Mesenchymal stem cell (in vitro differentiated cells and primary cell): Measurements from ENCODE around the gene CABCOCO1.

Experiments
- DNase-seq: peaks from one replicate; pipeline ENCODE4 v3.0.0-alpha.2; 2013
- H2AFZ ChIP-seq: one replicate; pipeline ENCODE4 v1.6.1; 2013; ENCODE audit warnings: low read depth, mild to moderate bottlenecking, control low read depth, inconsistent platforms, low read length, moderate library complexity
- H2AK5ac ChIP-seq: 2 replicates; pipeline ENCODE4 v1.6.1; 2013; ENCODE audit warnings: low read length, moderate library complexity, mild to moderate bottlenecking, inconsistent platforms; ENCODE audit not compliant: severe bottlenecking
- H2BK120ac ChIP-seq: one replicate; pipeline ENCODE4 v1.6.1; 2013; ENCODE audit warnings: low read depth, mild to moderate bottlenecking, inconsistent platforms, low read length, moderate library complexity
- H2BK12ac ChIP-seq, 2 experiments: one replicate each; pipeline ENCODE4 v1.6.1; 2013; ENCODE audit warnings: inconsistent platforms in 2 of 2, low read length in 2 of 2, mild to moderate bottlenecking in 2 of 2, moderate library complexity in 2 of 2, control low read depth in 1 of 2
- H2BK15ac ChIP-seq: one replicate; pipeline ENCODE4 v1.6.1; 2013; ENCODE audit warnings: mild to moderate bottlenecking, low read depth, inconsistent platforms; ENCODE audit not compliant: poor library complexity, severe bottlenecking
- H2BK5ac ChIP-seq: 2 replicates; pipeline ENCODE4 v1.6.1; 2013; ENCODE audit warnings: low read depth, mild to moderate bottlenecking, low read length, control low read depth, inconsistent platforms; ENCODE audit not compliant: poor library complexity, severe bottlenecking
- H3K14ac ChIP-seq, 2 experiments: one replicate each; pipeline ENCODE4 v1.6.1; 2013; ENCODE audit warnings: inconsistent platforms in 2 of 2, low read length in 2 of 2, control low read depth in 1 of 2, mild to moderate bottlenecking in 1 of 2, moderate library complexity in 1 of 2
- H3K18ac ChIP-seq, 2 experiments: one replicate each; pipeline ENCODE4 v1.6.1; 2013; ENCODE audit warnings: inconsistent platforms in 2 of 2, low read length in 2 of 2, control low read depth in 1 of 2, low read depth in 1 of 2, mild to moderate bottlenecking in 1 of 2
- H3K23ac ChIP-seq, 2 experiments: one replicate each; pipeline ENCODE4 v1.6.1; 2013; ENCODE audit warnings: inconsistent platforms in 2 of 2, low read length in 2 of 2, mild to moderate bottlenecking in 2 of 2, moderate library complexity in 2 of 2, control low read depth in 1 of 2
- H3K27ac ChIP-seq: 2 replicates; pipeline ENCODE4 v1.5.1; 2013; ENCODE audit warnings: mild to moderate bottlenecking, moderate library complexity, low read length, control low read depth, inconsistent platforms; ENCODE audit not compliant: poor library complexity, severe bottlenecking
- H3K27me3 ChIP-seq, 2 experiments: 2 replicates each; pipeline versions ENCODE4 v1.6.1 to v1.7.0; 2013; ENCODE audit warnings: low read length in 2 of 2, mild to moderate bottlenecking in 2 of 2, moderate library complexity in 2 of 2, control low read depth in 1 of 2, inconsistent platforms in 1 of 2; ENCODE audit not compliant: control insufficient read depth in 1 of 2, insufficient read depth in 1 of 2
- H3K36me3 ChIP-seq, 2 experiments: 2 replicates each; pipeline versions ENCODE4 v1.6.1 to v1.7.0; 2013; ENCODE audit warnings: low read length in 2 of 2, control low read depth in 1 of 2, inconsistent platforms in 1 of 2, low read depth in 1 of 2, mild to moderate bottlenecking in 1 of 2; ENCODE audit not compliant: insufficient read depth in 2 of 2, control insufficient read depth in 1 of 2
- H3K4ac ChIP-seq, 2 experiments: one replicate each; pipeline ENCODE4 v1.6.1; 2013; ENCODE audit warnings: inconsistent platforms in 2 of 2, low read length in 2 of 2, mild to moderate bottlenecking in 2 of 2, moderate library complexity in 2 of 2, control low read depth in 1 of 2, low read depth in 1 of 2
- H3K4me1 ChIP-seq: 2 replicates; pipeline ENCODE4 v1.6.1; 2013; ENCODE audit warnings: low read depth, low read length, control low read depth; ENCODE audit not compliant: control insufficient read depth, insufficient read depth
- H3K4me2 ChIP-seq: 2 replicates; pipeline ENCODE4 v1.6.1; 2013; ENCODE audit warnings: low read length, mild to moderate bottlenecking, inconsistent platforms; ENCODE audit not compliant: poor library complexity, severe bottlenecking
- H3K4me3 ChIP-seq, 2 experiments: 2 replicates each; pipeline versions ENCODE4 v1.5.1 to v1.7.0; 2013; ENCODE audit warnings: low read length in 2 of 2, mild to moderate bottlenecking in 2 of 2, control low read depth in 1 of 2, low read depth in 1 of 2; ENCODE audit not compliant: insufficient read depth in 1 of 2
- H3K79me1 ChIP-seq: replicated peaks from 2 replicates; pipeline ENCODE4 v1.6.1; 2013; ENCODE audit warnings: mild to moderate bottlenecking, control low read depth, low read length, inconsistent platforms; ENCODE audit not compliant: poor library complexity, severe bottlenecking
- H3K9ac ChIP-seq: 2 replicates; pipeline ENCODE4 v1.7.0; 2013; ENCODE audit warnings: mild to moderate bottlenecking, low read length, moderate library complexity
- H3K9me3 ChIP-seq: 2 replicates; pipeline ENCODE4 v1.7.0; 2013; ENCODE audit warnings: mild to moderate bottlenecking, low read length; ENCODE audit not compliant: control insufficient read depth
- H4K8ac ChIP-seq: one replicate; pipeline ENCODE4 v1.6.1; 2013; ENCODE audit warnings: inconsistent platforms, mild to moderate bottlenecking, low read length, moderate library complexity
- H4K91ac ChIP-seq: one replicate; pipeline ENCODE4 v1.6.1; 2013; ENCODE audit warnings: mild to moderate bottlenecking, low read length, inconsistent platforms
- WGBS: methylation state at CpG from one replicate; pipeline ENCODE4 v1.1.7; 2013; ENCODE audit warnings: mixed read lengths; 5-methylcytosine and 5-hydroxymethylcytosine counted together

The CABCOCO1 gene

DNA sequence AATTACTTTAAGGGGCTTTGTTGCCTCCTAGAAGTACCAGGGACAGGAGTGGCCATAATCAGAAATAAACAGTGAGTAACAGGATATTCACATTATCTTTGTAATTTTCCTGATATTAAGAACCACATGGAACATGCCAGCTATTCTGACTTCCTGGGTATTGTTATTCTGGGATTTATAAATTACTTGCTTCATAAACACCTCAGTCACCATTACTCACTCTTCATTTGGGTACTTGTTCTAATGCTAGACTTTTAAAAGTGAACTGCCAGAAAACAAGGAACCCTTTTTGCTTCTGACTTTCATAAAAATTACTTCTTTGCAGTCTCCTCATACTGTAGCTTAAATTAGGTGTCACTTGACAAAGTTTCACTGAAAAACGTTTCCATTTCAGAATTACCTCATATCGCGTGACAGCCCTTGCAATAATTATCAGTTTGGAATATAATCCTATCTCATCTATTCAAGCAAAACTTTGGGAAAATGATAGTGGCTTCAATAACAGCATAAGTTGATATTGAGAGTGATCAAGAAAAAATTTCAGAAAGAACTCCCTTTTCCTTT lies 29.8 kb downstream of the CABCOCO1 start:
- H3K4me2 ChIP-seq = no peak overlapping the region
- no peak overlapping the region for H2AK5ac ChIP-seq
- 100% methylated on average over 2 of the region's 3 CpGs for WGBS

DNA sequence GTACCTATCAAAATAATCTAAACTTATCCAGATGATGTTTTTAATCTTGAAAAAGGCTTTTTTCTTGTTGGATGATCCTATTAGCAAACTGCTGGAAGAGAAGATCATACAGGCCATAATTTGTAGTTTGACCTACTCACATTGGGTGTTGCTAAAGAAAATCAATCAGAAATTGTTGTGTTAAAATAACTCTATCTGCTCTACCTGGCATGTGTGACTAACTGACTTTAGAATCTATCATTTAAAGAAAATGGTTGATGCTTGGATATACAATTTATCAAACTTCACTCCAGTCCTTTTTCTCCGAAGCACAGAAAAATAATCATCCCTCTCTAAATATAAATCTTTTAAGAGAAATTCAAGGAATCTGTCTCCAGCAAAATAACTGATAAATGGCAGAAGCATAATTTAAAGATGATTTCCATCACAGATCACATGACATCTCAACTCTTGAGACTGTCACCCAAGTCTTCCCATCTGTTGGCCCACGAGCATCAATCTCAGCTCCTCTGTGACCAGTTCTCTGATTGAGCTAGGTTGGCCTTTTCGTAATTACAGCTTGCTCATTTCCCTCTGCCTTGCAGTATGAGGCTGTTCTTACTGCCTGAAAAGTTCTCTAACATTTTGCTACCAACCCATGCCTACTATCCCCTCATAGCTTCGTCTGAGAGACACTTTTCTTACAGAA lies 36.4 kb downstream of the CABCOCO1 start:
- Histone ChIP-seq H3K14ac (no peak overlapping the region), H2BK12ac (no peak overlapping the region), H2BK120ac (no peak overlapping the region), H2BK5ac (no peak overlapping the region), H3K4me3 (no peak overlapping the region), H3K9me3 (no peaks in the 10 kb centered on the region), H3K18ac (no peak overlapping the region), H4K91ac (no peak overlapping the region), H3K23ac (no peak overlapping the region), H3K4me1 (no peaks in the 10 kb centered on the region), H3K9ac (no peak overlapping the region), H3K27me3 (no peaks in the 10 kb centered on the region), H3K4ac (no peak overlapping the region), H3K79me1 (no peaks in the 10 kb centered on the region), H4K8ac (no peak overlapping the region), H3K27ac (no peak overlapping the region), H2AK5ac (no peak overlapping the region), H2BK15ac (no peak overlapping the region), H2AFZ (no peak overlapping the region), H3K4me2 (no peak overlapping the region), H3K36me3 (no peaks in the 10 kb centered on the region)
- DNase-seq = no peak
- 91% methylated on average over 4 of the region's 4 CpGs for WGBS

More for the DNA sequence above, 29.8 kb downstream of the CABCOCO1 start:
- H3K14ac ChIP-seq = no peak overlapping the region
- no peak overlapping the region for H3K4ac ChIP-seq
- no peak overlapping the region for H3K9ac ChIP-seq
- no peaks in the 10 kb centered on the region for H3K36me3 ChIP-seq
- no peak overlapping the region for H4K91ac ChIP-seq
- H3K27me3 ChIP-seq = no peaks in the 10 kb centered on the region
- H2BK12ac ChIP-seq = no peak overlapping the region
- H2AFZ ChIP-seq = no peak overlapping the region
- no peak overlapping the region for H2BK5ac ChIP-seq
- no peak overlapping the region for H3K4me3 ChIP-seq
- no peaks in the 10 kb centered on the region for H3K9me3 ChIP-seq
- no peaks in the 10 kb centered on the region for H3K79me1 ChIP-seq
- H2BK120ac ChIP-seq = no peak overlapping the region
- H3K23ac ChIP-seq = no peak overlapping the region
- no peaks in the 10 kb centered on the region for H3K4me1 ChIP-seq
- H2BK15ac ChIP-seq = no peak overlapping the region
- H4K8ac ChIP-seq = no peak overlapping the region
- DNase-seq = no peak
- no peak overlapping the region for H3K27ac ChIP-seq
- no peak overlapping the region for H3K18ac ChIP-seq

DNA sequence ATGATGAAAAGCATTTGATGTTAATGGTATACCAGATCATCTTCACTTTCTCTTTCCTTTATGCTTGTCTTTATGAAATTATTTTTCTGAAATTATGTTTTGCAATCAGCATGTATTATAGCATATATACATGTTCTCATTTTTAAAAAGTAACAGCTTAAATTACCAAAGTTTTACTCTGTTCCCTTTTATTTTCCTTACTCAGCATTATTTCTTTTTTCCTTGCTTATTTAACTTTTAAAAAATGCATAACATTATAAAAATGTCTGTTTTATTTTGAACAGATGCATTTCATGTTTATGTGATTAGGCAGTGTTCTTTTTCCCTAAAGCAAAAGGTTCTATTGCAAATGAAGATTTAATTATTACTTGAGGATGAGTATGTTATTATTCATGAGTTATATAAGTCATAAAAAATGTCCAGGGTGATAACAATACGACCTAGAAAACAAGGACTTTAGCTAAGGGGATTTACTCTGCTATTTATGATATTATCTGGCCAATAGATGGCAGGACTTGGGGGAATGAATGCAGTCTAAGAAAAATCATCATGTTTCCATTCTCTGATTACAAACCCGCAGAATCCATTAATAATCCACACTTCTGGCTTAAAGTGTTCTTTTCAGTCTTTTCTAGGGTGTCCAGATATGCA lies 38.5 kb downstream of the CABCOCO1 start:
- Histone ChIP-seq H2BK15ac (no peak overlapping the region), H2BK120ac (no peak overlapping the region), H2AFZ (no peak overlapping the region), H3K79me1 (no peaks in the 10 kb centered on the region), H4K8ac (no peak overlapping the region), H3K4me3 (no peak overlapping the region), H3K23ac (no peak overlapping the region), H3K14ac (no peak overlapping the region), H3K27ac (no peak overlapping the region), H3K27me3 (no peaks in the 10 kb centered on the region), H2AK5ac (no peak overlapping the region), H2BK5ac (no peak overlapping the region), H3K9ac (no peak overlapping the region), H3K4me1 (no peaks in the 10 kb centered on the region), H3K36me3 (no peaks in the 10 kb centered on the region), H4K91ac (no peak overlapping the region), H3K9me3 (no peaks in the 10 kb centered on the region), H3K4ac (no peak overlapping the region), H3K4me2 (no peak overlapping the region), H2BK12ac (no peak overlapping the region), H3K18ac (no peak overlapping the region)
- no CpG with 5 or more reads among the region's 2 CpGs for WGBS
- DNase-seq = no peak

DNA sequence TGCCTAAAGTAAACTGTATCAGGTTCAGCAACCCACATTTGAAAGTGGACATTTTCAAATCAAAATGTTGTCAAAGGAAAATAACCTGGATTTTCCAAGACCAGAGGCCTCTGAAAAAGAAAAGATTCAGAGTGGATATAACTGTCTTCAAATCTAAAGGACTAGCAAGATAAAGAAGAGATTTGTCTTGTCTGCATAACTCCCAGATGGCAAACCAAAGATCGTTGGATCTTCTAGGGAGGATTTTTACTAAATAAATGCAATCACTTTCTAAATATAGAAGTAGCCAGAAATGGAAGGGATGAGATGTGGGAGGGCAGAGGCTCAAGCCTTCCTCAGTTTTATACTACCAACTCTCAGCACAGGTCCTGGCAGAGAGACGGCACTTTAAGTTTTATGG lies 39.0 kb downstream of the CABCOCO1 start:
- no peak overlapping the region for H3K9ac ChIP-seq
- H3K23ac ChIP-seq = no peak overlapping the region
- no peaks in the 10 kb centered on the region for H3K4me1 ChIP-seq
- H3K27me3 ChIP-seq = no peaks in the 10 kb centered on the region
- no peak overlapping the region for H2BK15ac ChIP-seq
- H3K4me3 ChIP-seq = no peak overlapping the region
- no peak overlapping the region for H2BK5ac ChIP-seq
- no peaks in the 10 kb centered on the region for H3K79me1 ChIP-seq
- no peak overlapping the region for H2AFZ ChIP-seq
- WGBS = no CpG with 5 or more reads among the region's 2 CpGs
- H2BK12ac ChIP-seq = no peak overlapping the region
- H3K4ac ChIP-seq = no peak overlapping the region
- no peak overlapping the region for H2BK120ac ChIP-seq
- H4K8ac ChIP-seq = no peak overlapping the region
- H4K91ac ChIP-seq = no peak overlapping the region
- H2AK5ac ChIP-seq = no peak overlapping the region
- no peak overlapping the region for H3K4me2 ChIP-seq
- no peak overlapping the region for H3K27ac ChIP-seq
- H3K14ac ChIP-seq = no peak overlapping the region
- no peaks in the 10 kb centered on the region for H3K9me3 ChIP-seq
- no peak overlapping the region for H3K18ac ChIP-seq
- H3K36me3 ChIP-seq = no peaks in the 10 kb centered on the region
- no peak for DNase-seq
